NT2/D1 (cell line): Measurements from ENCODE around the gene NAV1.

Source experiments
- DNase-seq: peaks from one replicate; pipeline ENCODE4 v3.0.0-alpha.2; 2011; ENCODE audit warnings: low read depth, low spot score
- H3K27me3 ChIP-seq: 2 replicates; pipeline ENCODE4 v1.6.0; 2011; ENCODE audit warnings: mild to moderate bottlenecking; ENCODE audit not compliant: insufficient read length, insufficient read depth
- H3K36me3 ChIP-seq: 2 replicates; pipeline ENCODE4 v1.6.1; 2011; ENCODE audit warnings: mild to moderate bottlenecking, low read length, mixed read lengths; ENCODE audit not compliant: insufficient read depth, insufficient read length
- H3K4me1 ChIP-seq: 2 replicates; pipeline ENCODE4 v1.5.1; 2011; ENCODE audit not compliant: insufficient read depth, insufficient read length
- H3K4me3 ChIP-seq: 2 replicates; pipeline ENCODE4 v1.5.1; 2011; ENCODE audit warnings: low read depth; ENCODE audit not compliant: insufficient read length
- H3K9ac ChIP-seq: 2 replicates; pipeline ENCODE4 v1.6.0; 2011; ENCODE audit warnings: low read depth; ENCODE audit not compliant: insufficient read length
- H3K9me3 ChIP-seq: 2 replicates; pipeline ENCODE4 v1.5.1; 2011; ENCODE audit warnings: mild to moderate bottlenecking, low read length; ENCODE audit not compliant: insufficient read depth
- SUZ12 ChIP-seq: IDR thresholded peaks from 2 replicates; pipeline ENCODE4 v1.6.1; 2011; ENCODE audit not compliant: insufficient read length, insufficient read depth; ENCODE audit errors: extremely low read depth
- YY1 ChIP-seq: IDR thresholded peaks from 2 replicates; pipeline ENCODE4 v1.6.1; 2011; ENCODE audit not compliant: insufficient read length, insufficient read depth
- ZNF274 ChIP-seq: IDR thresholded peaks from 2 replicates; pipeline ENCODE4 v1.6.1; 2011; ENCODE audit warnings: mild to moderate bottlenecking, low read depth, low read length

Gene NAV1

GRCh38 chr1:201530741-201531531, 8.0 kb upstream of the NAV1 start:
- Histone ChIP-seq H3K9me3 (no peaks in the 10 kb centered on the region), H3K9ac (no peak overlapping the region), H3K4me1 (peaks cover 16% of the 10 kb centered on the region), H3K4me3 (no peak overlapping the region), H3K27me3 (peaks cover 3% of the 10 kb centered on the region), H3K36me3 (no peaks in the 10 kb centered on the region)
- TF ChIP-seq ZNF274 (no peak), SUZ12 (no peak), YY1 (no peak)
- peak; percentile 84 for DNase-seq

GRCh38 chr1:201531551-201532425, 7.1 kb upstream of the NAV1 start:
- DNase-seq: no peak
- Histone ChIP-seq H3K9me3 (no peaks in the 10 kb centered on the region), H3K36me3 (no peaks in the 10 kb centered on the region), H3K4me1 (peaks cover 16% of the 10 kb centered on the region), H3K9ac (peak overlapping the region; percentile 51), H3K27me3 (peaks cover 12% of the 10 kb centered on the region), H3K4me3 (no peak overlapping the region)
- no peak for TF ChIP-seq YY1

- no peak overlapping the region for H3K4me3 ChIP-seq
- no peak for DNase-seq
- peaks cover 21% of the 10 kb centered on the region for H3K4me1 ChIP-seq
- no peak overlapping the region for H3K9ac ChIP-seq
- H3K36me3 ChIP-seq: no peaks in the 10 kb centered on the region
- H3K27me3 ChIP-seq: peaks cover 32% of the 10 kb centered on the region
- no peaks in the 10 kb centered on the region for H3K9me3 ChIP-seq
- TF ChIP-seq ZNF274: no peak
- TF ChIP-seq YY1: no peak
- no peak for TF ChIP-seq SUZ12
These were observed 5.1 kb upstream of the NAV1 start for GRCh38 chr1:201533836-201534235.

GRCh38 chr1:201535046-201535918, 3.6 kb upstream of the NAV1 start:
- peaks cover 47% of the 10 kb centered on the region for H3K27me3 ChIP-seq
- H3K36me3 ChIP-seq: no peaks in the 10 kb centered on the region
- no peak for TF ChIP-seq YY1
- no peak for TF ChIP-seq SUZ12
- TF ChIP-seq ZNF274: no peak
- peaks cover 21% of the 10 kb centered on the region for H3K4me1 ChIP-seq
- no peak overlapping the region for H3K4me3 ChIP-seq
- no peak overlapping the region for H3K9ac ChIP-seq
- no peak for DNase-seq
- no peaks in the 10 kb centered on the region for H3K9me3 ChIP-seq

GRCh38 chr1:201535919-201536245, 3.0 kb upstream of the NAV1 start:
- no peak overlapping the region for H3K4me3 ChIP-seq
- TF ChIP-seq ZNF274 (no peak), SUZ12 (no peak), YY1 (no peak)
- H3K4me1 ChIP-seq: peaks cover 20% of the 10 kb centered on the region
- DNase-seq: no peak
- H3K27me3 ChIP-seq: peaks cover 53% of the 10 kb centered on the region
- no peak overlapping the region for H3K9ac ChIP-seq
- no peaks in the 10 kb centered on the region for H3K36me3 ChIP-seq
- no peaks in the 10 kb centered on the region for H3K9me3 ChIP-seq

GRCh38 chr1:201536558-201536957, 2.4 kb upstream of the NAV1 start:
- H3K4me3 ChIP-seq: no peak overlapping the region
- no peaks in the 10 kb centered on the region for H3K36me3 ChIP-seq
- H3K9me3 ChIP-seq: no peaks in the 10 kb centered on the region
- no peak for TF ChIP-seq YY1
- no peak for TF ChIP-seq ZNF274
- no peak for TF ChIP-seq SUZ12
- DNase-seq: no peak
- H3K9ac ChIP-seq: no peak overlapping the region
- H3K27me3 ChIP-seq: peaks cover 60% of the 10 kb centered on the region
- peaks cover 13% of the 10 kb centered on the region for H3K4me1 ChIP-seq

GRCh38 chr1:201537028-201537427, 1.9 kb upstream of the NAV1 start:
- Histone ChIP-seq H3K9me3 (no peaks in the 10 kb centered on the region), H3K4me3 (no peak overlapping the region), H3K9ac (no peak overlapping the region), H3K36me3 (no peaks in the 10 kb centered on the region), H3K27me3 (peaks cover 64% of the 10 kb centered on the region), H3K4me1 (peaks cover 9% of the 10 kb centered on the region)
- no peak for TF ChIP-seq SUZ12
- TF ChIP-seq YY1: no peak
- no peak for TF ChIP-seq ZNF274
- no peak for DNase-seq
